SK-N-MC (cell line): Measurements from ENCODE around the gene SYNE1.

Experiments used
- EZH2 ChIP-seq: fragments of 200-600 bp; sonication (generic); IDR thresholded peaks from one replicate; pipeline ENCODE4 v1.6.1; 2017; ENCODE audit warnings: antibody characterized with exemption
- FOXP2 ChIP-seq: optimal IDR thresholded peaks from 2 replicates; pipeline ENCODE3; 2011; ENCODE audit warnings: mild to moderate bottlenecking, moderate library complexity; ENCODE audit not compliant: insufficient read depth; ENCODE audit errors: extremely low read length, control extremely low read depth
- POLR2AphosphoS5 ChIP-seq: IDR thresholded peaks from 2 replicates; pipeline ENCODE4 v1.6.1; 2012; ENCODE audit warnings: mild to moderate bottlenecking, low read depth, low read length, borderline replicate concordance

DNA sequence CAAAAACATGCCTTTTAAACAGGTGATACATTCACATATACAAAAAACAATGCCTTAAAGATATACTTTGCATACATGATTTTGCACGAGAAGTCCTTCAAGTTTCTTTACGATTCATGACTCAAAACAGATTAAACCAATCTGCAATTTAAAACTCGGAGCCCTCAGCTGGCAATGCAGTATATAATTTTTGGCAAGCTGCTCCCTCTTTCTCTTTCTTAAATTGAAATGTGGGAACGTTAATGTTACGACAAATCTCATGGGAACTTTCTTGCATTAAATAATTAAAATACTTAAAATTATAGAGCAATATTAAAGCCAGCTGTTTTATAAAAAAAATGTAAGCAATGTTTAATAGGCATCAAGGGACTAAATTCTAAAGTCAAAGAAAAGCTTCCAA, 495.1 kb downstream of the SYNE1 start:
- TF ChIP-seq POLR2AphosphoS5 (no peak), EZH2 (no peak), FOXP2 (no peak)
